D721Med (cell line): Measurements from ENCODE around the gene ARL2BP.
"Not testable (repeated sequence)": the region's sequence is repeated elsewhere in the genome, so short reads cannot be mapped to it uniquely, and the experiment has no call there.

Experiments
- DNase-seq: peaks from one replicate; pipeline ENCODE4 v3.0.0; 2011; ENCODE audit warnings: low spot score; ENCODE audit not compliant: insufficient read length
- FAIRE-seq: peaks from 2 replicates; lab custom pipeline; 2011; peaks lifted over from hg19 to GRCh38; lab: Jason Lieb, UNC
- CTCF ChIP-seq: IDR thresholded peaks from 2 replicates; pipeline ENCODE4 v1.5.1; 2012; ENCODE audit warnings: mild to moderate bottlenecking, control low read depth; ENCODE audit not compliant: insufficient read depth; ENCODE audit errors: missing control alignments

Gene ARL2BP

GRCh38 chr16:57264381-57264780, 19.3 kb downstream of the ARL2BP start:
- DNase-seq (no peak), FAIRE-seq (no peak)
- TF ChIP-seq CTCF: no peak

DNA sequence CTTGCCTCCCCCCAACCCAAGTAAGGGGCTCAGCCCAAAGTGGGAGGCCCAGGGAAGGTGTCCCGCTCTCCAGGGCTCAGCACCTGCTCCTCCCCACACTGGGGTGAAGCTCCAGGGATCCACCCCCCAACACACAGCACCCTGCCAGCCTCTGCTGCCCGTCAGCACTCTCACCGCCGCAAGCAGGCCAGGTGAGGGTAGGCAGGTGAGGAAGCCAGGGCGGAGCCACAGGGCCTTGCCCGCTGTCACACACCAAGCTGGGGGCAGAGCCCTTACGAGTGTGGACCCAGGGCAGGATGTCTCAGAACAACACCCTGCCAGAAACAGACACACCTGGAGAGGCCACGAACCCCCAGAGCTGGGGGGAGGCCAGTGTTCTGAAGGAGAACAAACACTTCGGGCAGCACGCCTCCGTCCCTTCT, 19.9 kb downstream of the ARL2BP start:
- FAIRE-seq (no peak), DNase-seq (no peak)
- TF ChIP-seq CTCF: no peak

GRCh38 chr16:57265850-57266530, 20.9 kb downstream of the ARL2BP start:
- DNase-seq (no peak), FAIRE-seq (no peak)

GRCh38 chr16:57266531-57267260, 21.6 kb downstream of the ARL2BP start:
- TF ChIP-seq CTCF: no peak
- no peak for FAIRE-seq
- DNase-seq: no peak

More at GRCh38 chr16:57265850-57266530, 20.9 kb downstream of the ARL2BP start:
- no peak for TF ChIP-seq CTCF

DNA sequence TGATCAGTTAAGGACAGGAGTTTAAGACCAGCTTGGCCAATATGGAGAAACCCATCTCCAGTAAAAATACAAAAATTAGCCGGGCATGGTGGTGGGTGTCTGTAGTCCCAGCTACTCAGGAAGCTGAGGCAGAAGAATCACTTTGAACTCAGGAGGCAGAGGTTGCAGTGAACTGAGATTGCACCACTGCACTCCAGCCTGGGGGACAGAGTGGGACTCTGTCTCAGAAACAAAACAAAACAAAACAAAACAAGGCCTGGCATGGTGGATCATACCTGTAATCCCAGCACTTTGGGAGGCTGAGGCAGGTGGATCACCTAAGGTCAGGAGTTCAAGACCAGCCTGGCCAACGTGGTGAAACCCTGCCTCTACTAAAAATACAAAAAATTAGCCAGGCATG, 22.3 kb downstream of the ARL2BP start:
- not testable (repeated sequence) for DNase-seq, FAIRE-seq

GRCh38 chr16:57268804-57269800, 24.0 kb downstream of the ARL2BP start:
- no peak for TF ChIP-seq CTCF
- FAIRE-seq: no peak
- no peak for DNase-seq
